HG02642 (cell line): ENCODE measurements around the gene MC5R.
"Not testable (repeated sequence)": the region's sequence is repeated elsewhere in the genome, so short reads cannot be mapped to it uniquely, and the experiment has no call there.

Experiments
- ATAC-seq: cut with Tn5 transposase; IDR thresholded peaks from one replicate; pipeline ENCODE4 v1.9.1; 2021; ENCODE audit warnings: mild to moderate bottlenecking; ENCODE audit not compliant: unreplicated experiment, poor library complexity

Gene MC5R

GRCh38 chr18:13835202-13835601, 11.3 kb downstream of the MC5R start:
- ATAC-seq: no peak

GRCh38 chr18:13836559-13836958, 12.6 kb downstream of the MC5R start:
- no peak for ATAC-seq

DNA sequence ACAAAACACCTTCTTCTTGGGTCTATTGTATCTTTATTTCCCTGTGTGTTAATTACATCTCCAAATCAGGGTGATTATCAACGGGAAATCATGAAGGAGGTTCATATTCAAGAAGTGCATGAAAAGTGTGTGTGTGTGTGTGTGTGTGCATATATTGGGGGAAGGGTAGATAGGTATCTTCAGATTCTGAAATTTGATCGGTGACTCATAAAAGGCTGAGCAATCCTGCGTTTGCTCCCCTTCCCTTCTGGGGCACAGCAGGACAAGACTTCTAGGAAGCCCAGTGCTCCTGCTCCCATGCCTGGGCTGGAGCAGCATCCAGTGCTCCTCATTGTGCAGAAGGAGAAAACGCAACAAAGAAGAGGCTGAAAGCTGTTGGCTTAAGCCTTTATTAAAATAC, 25.8 kb downstream of the MC5R start:
- ATAC-seq: no peak

GRCh38 chr18:13862898-13863297, 38.9 kb downstream of the MC5R start:
- ATAC-seq: not testable (repeated sequence)

GRCh38 chr18:13868501-13869271, 44.7 kb downstream of the MC5R start:
- ATAC-seq: no peak

DNA sequence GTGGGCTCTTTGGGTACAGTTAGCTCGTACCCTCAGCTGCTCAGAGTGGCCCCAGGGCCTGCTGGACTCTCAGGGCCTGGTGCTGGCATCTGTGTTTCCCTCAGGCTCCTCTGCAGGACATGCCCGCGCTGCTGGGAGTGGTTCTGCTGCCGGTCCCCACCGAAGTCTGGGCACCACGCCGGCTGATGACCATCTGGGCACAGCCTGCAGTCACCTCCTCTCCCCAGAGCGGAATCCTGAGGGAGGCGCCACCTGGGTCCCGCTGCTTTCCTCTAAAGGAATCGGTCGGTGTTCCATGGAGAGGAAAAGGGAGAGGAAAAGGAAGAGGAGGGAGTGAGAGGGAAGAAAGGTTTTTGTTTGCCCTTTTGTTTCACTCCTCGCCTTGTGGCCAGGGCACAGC, 47.8 kb downstream of the MC5R start:
- ATAC-seq: no peak

DNA sequence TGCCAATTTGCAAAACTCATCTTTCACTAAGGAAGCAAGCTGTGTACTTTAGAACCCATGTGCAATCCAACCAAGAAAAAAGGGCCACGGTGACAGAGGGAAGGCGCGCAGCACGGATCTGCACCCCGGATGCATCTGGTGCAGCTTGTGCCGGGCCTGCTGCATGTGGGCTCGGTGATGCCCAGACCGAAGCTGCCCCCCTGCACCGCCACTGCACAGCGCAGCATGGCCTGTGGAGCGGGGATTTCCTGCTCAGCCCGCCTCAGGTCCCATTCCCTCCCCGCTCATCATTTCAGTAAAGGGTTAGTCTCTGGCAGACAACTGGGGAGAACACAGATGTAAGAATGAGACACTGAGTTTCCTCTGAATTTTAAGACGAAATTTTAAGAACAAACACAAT, 48.4 kb downstream of the MC5R start:
- no peak for ATAC-seq

DNA sequence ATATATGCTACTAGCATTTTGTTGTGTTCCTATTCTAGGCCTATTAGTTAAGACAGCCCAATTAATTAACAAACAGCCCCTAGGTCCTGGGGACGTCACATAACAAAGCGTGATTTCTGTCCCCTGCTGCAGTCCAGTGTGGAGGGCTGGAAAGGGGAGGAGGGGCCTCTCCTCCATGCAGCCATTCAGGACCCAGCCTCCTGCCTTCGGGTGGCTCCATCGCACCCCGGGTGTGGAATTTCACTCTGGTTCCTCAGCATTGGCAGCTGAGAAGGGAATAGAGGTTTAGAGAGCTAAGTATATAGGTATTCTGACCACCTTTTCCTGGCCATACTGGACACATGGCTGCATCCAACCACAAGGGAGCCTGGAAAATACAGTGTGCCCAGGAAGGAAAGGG, 49.0 kb downstream of the MC5R start:
- no peak for ATAC-seq

DNA sequence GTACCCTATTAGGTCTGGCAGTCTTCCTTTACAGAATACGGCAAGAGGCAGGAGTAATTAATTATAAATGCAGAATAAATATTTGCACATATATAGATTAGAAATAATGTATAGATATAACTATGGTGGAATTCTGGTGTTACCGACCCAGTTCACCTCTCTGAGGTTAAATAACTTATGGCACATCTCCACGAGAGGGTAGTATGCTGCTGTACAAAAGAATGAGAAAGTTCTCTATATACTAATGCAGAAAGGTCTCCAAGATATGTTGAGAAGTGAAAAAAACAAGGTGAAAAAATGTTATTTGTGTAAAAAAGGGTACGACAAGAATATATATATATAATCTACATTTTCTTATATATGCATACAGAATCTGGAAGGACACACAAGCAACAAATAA, 50.6 kb downstream of the MC5R start:
- no peak for ATAC-seq
